Natural killer cell treated with Interleukin-12 subunit alpha and Interleukin-12 subunit beta and Interleukin-15 and Interleukin-18, amount 100 ng/mL, for 72 hours (primary cell): ENCODE measurements around the gene CTNS. TPM values are rescaled to one million over a fixed set of nuclear protein-coding genes. Genes with fewer than 3 reads are reported as not detected.
"Not testable (repeated sequence)": the region's sequence is repeated elsewhere in the genome, so short reads cannot be mapped to it uniquely, and the experiment has no call there.

Experiments
- ATAC-seq, 2 donors: fragments of 150-1000 bp; cut with Tn5 transposase in 1 of 2; sonication (Bioruptor Pico), chemical (Tn5 transposase) in 1 of 2; 2 replicates each; pipeline ENCODE4 v1.10.0; 2021
- DNase-seq: peaks from one replicate; pipeline ENCODE4 v3.0.0; 2022; ENCODE audit warnings: low spot score
- H3K27ac Mint-ChIP-seq, 2 donors: 1 replicate in 1 of 2; 2 replicates in 1 of 2; pipeline ENCODE4 v1.8.0; 2022; ENCODE audit warnings: mixed read lengths in 2 of 2, mild to moderate bottlenecking in 1 of 2, moderate library complexity in 1 of 2
- H3K27me3 Mint-ChIP-seq, 2 donors: 1 replicate in 1 of 2; 2 replicates in 1 of 2; pipeline ENCODE4 v1.8.0; 2022; ENCODE audit warnings: mixed read lengths in 2 of 2
- H3K36me3 Mint-ChIP-seq: one replicate; pipeline ENCODE4 v1.8.0; 2022; ENCODE audit warnings: mixed read lengths
- H3K4me1 Mint-ChIP-seq, 2 donors: 1 replicate in 1 of 2; 2 replicates in 1 of 2; pipeline ENCODE4 v1.8.0; 2022; ENCODE audit warnings: low read depth in 2 of 2, mixed read lengths in 2 of 2, mild to moderate bottlenecking in 1 of 2
- H3K4me3 Mint-ChIP-seq: one replicate; pipeline ENCODE4 v1.8.0; 2022; ENCODE audit warnings: mixed read lengths
- H3K9me3 Mint-ChIP-seq: 2 replicates; pipeline ENCODE4 v1.8.0; 2022; ENCODE audit warnings: mixed read lengths
- total RNA-seq, 2 donors: library from RNA; stranded (reverse); gene quantifications; one replicate each; pipeline ENCODE4 v1.2.3, GENCODE V29; 2022

The CTNS gene
- total RNA-seq, 2 donors from 2014 or later = 11.1 to 24.5 TPM

GRCh38 chr17:3704931-3705717 lies 68.6 kb downstream of the CTNS start:
- Mint-ChIP-seq H3K27me3 (no peaks in the 10 kb centered on the region), H3K4me1 (peaks cover 55 to 67% of the 10 kb centered on the region in 2 donors), H3K27ac (peak overlapping the region; percentile 86 to 93), H3K9me3 (peaks cover 3% of the 10 kb centered on the region), H3K36me3 (peaks cover 20% of the 10 kb centered on the region), H3K4me3 (peak overlapping the region; percentile 77)
- ATAC-seq = peak; percentile 73 to 81
- DNase-seq = peak; percentile 85

- not testable (repeated sequence) for ATAC-seq, DNase-seq, H3K9me3 Mint-ChIP-seq, H3K27me3 Mint-ChIP-seq
- H3K4me1 Mint-ChIP-seq = peaks cover 55 to 68% of the 10 kb centered on the region in 2 donors
- peak overlapping the region; percentile 77 for H3K4me3 Mint-ChIP-seq
- peaks cover 20% of the 10 kb centered on the region for H3K36me3 Mint-ChIP-seq
- peak overlapping the region; percentile 86 to 93 for H3K27ac Mint-ChIP-seq
Measured at GRCh38 chr17:3705718-3705984, 69.1 kb downstream of the CTNS start.

- H3K27me3 Mint-ChIP-seq = no peaks in the 10 kb centered on the region
- H3K27ac Mint-ChIP-seq = peak overlapping the region; percentile 90 to 96
- DNase-seq (no peak), ATAC-seq (no peak)
- peaks cover 60 to 71% of the 10 kb centered on the region in 2 donors for H3K4me1 Mint-ChIP-seq
- H3K4me3 Mint-ChIP-seq = peak overlapping the region; percentile 65
- peaks cover 18% of the 10 kb centered on the region for H3K36me3 Mint-ChIP-seq
- no peaks in the 10 kb centered on the region for H3K9me3 Mint-ChIP-seq
Measured at GRCh38 chr17:3708366-3708765, 71.8 kb downstream of the CTNS start.

GRCh38 chr17:3710951-3711383 lies 74.4 kb downstream of the CTNS start:
- Mint-ChIP-seq H3K36me3 (peaks cover 24% of the 10 kb centered on the region), H3K4me1 (peaks cover 49 to 58% of the 10 kb centered on the region in 2 donors), H3K9me3 (no peaks in the 10 kb centered on the region), H3K27ac (peak overlapping the region; percentile 90 to 96), H3K27me3 (no peaks in the 10 kb centered on the region), H3K4me3 (peak overlapping the region; percentile 82)
- DNase-seq = peak; percentile 92
- peak; percentile 95 for ATAC-seq

Other genes starting within 250 kb of the CTNS start
- not detected for gene OR1E1, start 238.3 kb upstream of the CTNS start, total RNA-seq
- gene OR3A3, start 225.4 kb upstream of the CTNS start, total RNA-seq = not detected
- not detected for gene OR1E2, start 202.9 kb upstream of the CTNS start, total RNA-seq
- gene SPATA22, start 164.9 kb upstream of the CTNS start, total RNA-seq = not detected
- not detected for gene ASPA, start 160.8 kb upstream of the CTNS start, total RNA-seq
- 1 to 10 TPM; 6.5 to 9.7 TPM for gene TRPV3, start 78.9 kb upstream of the CTNS start, total RNA-seq
- gene TRPV1, start 27.3 kb upstream of the CTNS start, total RNA-seq = 100 to 1,000 TPM in 1 of 2 donors, 10 to 100 TPM in 1; 94.3 to 123 TPM
- 100 to 1,000 TPM in 1 of 2 donors, 10 to 100 TPM in 1; 67.2 to 121 TPM for gene SHPK, start 510 bp upstream of the CTNS start, total RNA-seq
- 100 to 1,000 TPM; 135 to 204 TPM for gene TAX1BP3, start 31.8 kb downstream of the CTNS start, total RNA-seq
- 10 to 100 TPM; 43.7 to 56.2 TPM for gene EMC6, start 32.1 kb downstream of the CTNS start, total RNA-seq
- gene P2RX5, start 59.4 kb downstream of the CTNS start, total RNA-seq = 1,000 to 10,000 TPM; 2,596 to 3,366 TPM
- 10 to 100 TPM; 44.2 to 64.6 TPM for gene HASPIN, start 87.1 kb downstream of the CTNS start, total RNA-seq
- gene ITGAE, start 164.4 kb downstream of the CTNS start, total RNA-seq = 10 to 100 TPM; 73.9 to 97.8 TPM
- gene NCBP3, start 209.5 kb downstream of the CTNS start, total RNA-seq = 10 to 100 TPM; 52.4 to 71.9 TPM